SU-DHL-6 (cell line): ENCODE measurements around the gene NFKBIE.
A peak's percentile ranks its signal among the peaks of the same experiment; 100 is the strongest.

Experiments used
- H2AFZ ChIP-seq: fragments of 200-600 bp; sonication (generic); 2 replicates; pipeline ENCODE4 v1.6.1; 2014; ENCODE audit warnings: low read depth, mild to moderate bottlenecking, moderate library complexity, mixed read lengths, antibody characterized with exemption, low read length; ENCODE audit not compliant: severe bottlenecking
- H3F3A ChIP-seq: fragments of 200-600 bp; shearing (Covaris generic); 2 replicates; pipeline ENCODE4 v1.6.0; 2016; ENCODE audit warnings: antibody characterized with exemption, mild to moderate bottlenecking; ENCODE audit not compliant: insufficient read depth
- H3K27ac ChIP-seq: fragments of 200-600 bp; sonication (generic); 2 replicates; pipeline ENCODE4 v1.5.1; 2016; ENCODE audit warnings: low read depth, mild to moderate bottlenecking, low read length, moderate library complexity, mixed read lengths
- H3K27me3 ChIP-seq: fragments of 200-600 bp; sonication (generic), shearing (Covaris generic); 2 replicates; pipeline ENCODE4 v1.6.0; 2014; ENCODE audit warnings: mild to moderate bottlenecking, low read length
- H3K36me3 ChIP-seq: fragments of 200-600 bp; sonication (generic); 2 replicates; pipeline ENCODE4 v1.6.1; 2014; ENCODE audit warnings: mild to moderate bottlenecking, low read length, mixed read lengths
- H3K4me2 ChIP-seq: fragments of 300-600, 200-600 bp; shearing (Covaris generic), sonication (generic); 2 replicates; pipeline ENCODE4 v1.6.0; 2014; ENCODE audit warnings: low read length, low read depth, mild to moderate bottlenecking; ENCODE audit not compliant: poor library complexity, severe bottlenecking
- H3K4me3 ChIP-seq: fragments of 200-600 bp; sonication (generic); 2 replicates; pipeline ENCODE4 v1.5.1; 2014; ENCODE audit warnings: antibody characterized with exemption, low read length, mild to moderate bottlenecking, mixed read lengths; ENCODE audit not compliant: insufficient read depth, poor library complexity, severe bottlenecking
- H3K79me2 ChIP-seq: fragments of 200-600 bp; sonication (generic); 2 replicates; pipeline ENCODE4 v1.6.1; 2014; ENCODE audit warnings: mild to moderate bottlenecking, low read length, moderate library complexity; ENCODE audit not compliant: insufficient read depth
- H3K9ac ChIP-seq: fragments of 200-600 bp; sonication (generic); 2 replicates; pipeline ENCODE4 v1.7.0; 2014; ENCODE audit warnings: mild to moderate bottlenecking, low read length
- H3K9me2 ChIP-seq: fragments of 200-600 bp; sonication (generic); replicated peaks from 2 replicates; pipeline ENCODE4 v1.6.1; 2014; ENCODE audit warnings: low read length; ENCODE audit not compliant: insufficient read depth
- H3K9me3 ChIP-seq: fragments of 200-600 bp; sonication (generic); 2 replicates; pipeline ENCODE4 v1.6.1; 2014; ENCODE audit warnings: low read length, mixed read lengths; ENCODE audit not compliant: insufficient read depth
- H4K20me1 ChIP-seq: fragments of 200-600 bp; sonication (generic); 2 replicates; pipeline ENCODE4 v1.6.1; 2014; ENCODE audit warnings: low read depth, mild to moderate bottlenecking, antibody characterized with exemption, low read length, moderate library complexity, mixed read lengths
- CTCF ChIP-seq: fragments of 200-600 bp; sonication (generic); IDR thresholded peaks from one replicate; pipeline ENCODE4 v1.5.1; 2017; ENCODE audit warnings: antibody characterized with exemption, mild to moderate bottlenecking, low read length, moderate library complexity; ENCODE audit not compliant: insufficient read depth, poor library complexity, severe bottlenecking
- EZH2phosphoT487 ChIP-seq: fragments of 200-600 bp; sonication (generic), shearing (Covaris generic); conservative IDR thresholded peaks from 2 replicates; pipeline ENCODE4 v1.6.1; 2018; ENCODE audit warnings: mild to moderate bottlenecking, antibody characterized with exemption, low read length, moderate library complexity, mixed read lengths

The NFKBIE gene

GRCh38 chr6:44271406-44271723 lies 6.0 kb upstream of the NFKBIE start:
- Histone ChIP-seq H3K9me3 (no peaks in the 10 kb centered on the region), H3K36me3 (no peaks in the 10 kb centered on the region), H3K27ac (no peak overlapping the region), H3K27me3 (no peaks in the 10 kb centered on the region), H3K4me2 (peak overlapping the region; percentile 34), H3K9me2 (no peaks in the 10 kb centered on the region), H3K4me3 (no peak overlapping the region), H3F3A (peaks cover 12% of the 10 kb centered on the region; the same call in 1 of the 2 replicates), H3K79me2 (no peaks in the 10 kb centered on the region), H4K20me1 (no peaks in the 10 kb centered on the region), H3K9ac (no peak overlapping the region), H2AFZ (no peak overlapping the region)
- TF ChIP-seq EZH2phosphoT487 = no peak
- TF ChIP-seq CTCF = no peak

GRCh38 chr6:44270526-44271405 lies 5.4 kb upstream of the NFKBIE start:
- H3K27me3 ChIP-seq = no peaks in the 10 kb centered on the region

GRCh38 chr6:44269921-44270525 lies 4.7 kb upstream of the NFKBIE start, which contains the start of gene TMEM151B:
Gene TMEM151B (plus strand): TSS chr6:44270450. CDS start chr6:44270743, 293 bp downstream.
- H3K27ac ChIP-seq = no peak within 1 kb of the TSS
- H3K9me3 ChIP-seq = no peaks in the 10 kb centered on the region
- H3K27me3 ChIP-seq = no peaks in the 10 kb centered on the region
- H3K79me2 ChIP-seq = no peaks in the 10 kb centered on the region
- H4K20me1 ChIP-seq = no peaks in the 10 kb centered on the region
- H3K9me2 ChIP-seq = no peaks in the 10 kb centered on the region
- no peak within 1 kb of the TSS for H2AFZ ChIP-seq
- H3K4me2 ChIP-seq = peak within 1 kb of the TSS; percentile 34
- H3K9ac ChIP-seq = no peak within 1 kb of the TSS
- H3F3A ChIP-seq = peaks cover 21% of the 10 kb centered on the region
- H3K36me3 ChIP-seq = no peaks in the 10 kb centered on the region
- peak within 1 kb of the TSS; percentile 27 for H3K4me3 ChIP-seq
- no peak for TF ChIP-seq EZH2phosphoT487
- no peak for TF ChIP-seq CTCF

More at GRCh38 chr6:44270526-44271405, 5.4 kb upstream of the NFKBIE start:
- peak overlapping the region; percentile 34 for H3K4me2 ChIP-seq
- H3K27ac ChIP-seq = no peak overlapping the region
- H4K20me1 ChIP-seq = no peaks in the 10 kb centered on the region
- TF ChIP-seq EZH2phosphoT487 = no peak
- TF ChIP-seq CTCF = no peak
- peaks cover 18% of the 10 kb centered on the region for H3F3A ChIP-seq
- H3K9me3 ChIP-seq = no peaks in the 10 kb centered on the region
- peak overlapping the region; percentile 27 for H3K4me3 ChIP-seq
- no peaks in the 10 kb centered on the region for H3K79me2 ChIP-seq
- H3K36me3 ChIP-seq = no peaks in the 10 kb centered on the region
- no peaks in the 10 kb centered on the region for H3K9me2 ChIP-seq
- no peak overlapping the region for H2AFZ ChIP-seq
- H3K9ac ChIP-seq = no peak overlapping the region
